GM18951 (cell line): ENCODE data around the gene BZW2.
"Not testable (repeated sequence)": the region's sequence is repeated elsewhere in the genome, so short reads cannot be mapped to it uniquely, and the experiment has no call there.

ENCODE experiments used
- POLR2A ChIP-seq: IDR thresholded peaks from 4 replicates; pipeline ENCODE4 v1.6.1; 2011; ENCODE audit warnings: mild to moderate bottlenecking; ENCODE audit not compliant: insufficient read length, insufficient read depth; ENCODE audit errors: extremely low read depth
- in situ Hi-C: fragments of 300-500 bp; cut with MboI; formaldehyde crosslinking; loops from one replicate; pipeline ENCODE4 v1.12.0; 2022; ENCODE audit warnings: low sequenced_read_pairs, mixed read lengths, inconsistent platforms; ENCODE audit not compliant: unreplicated experiment

The BZW2 gene

GRCh38 chr7:16670731-16671344 lies 24.9 kb downstream of the BZW2 start:
- no peak for TF ChIP-seq POLR2A
- in situ Hi-C loops, result no loop called here

- no peak for TF ChIP-seq POLR2A
- in situ Hi-C loops, result no loop called here
Observed at GRCh38 chr7:16671811-16672210, 25.8 kb downstream of the BZW2 start.

GRCh38 chr7:16675277-16675676 lies 29.3 kb downstream of the BZW2 start:
- no peak for TF ChIP-seq POLR2A
- in situ Hi-C loops, result no loop called here

- no peak for TF ChIP-seq POLR2A
- in situ Hi-C loops, result no loop called here
Observed at GRCh38 chr7:16677978-16678494, 32.1 kb downstream of the BZW2 start.

- in situ Hi-C loops, result not testable (repeated sequence)
Observed at GRCh38 chr7:16678645-16679566, 32.9 kb downstream of the BZW2 start.

- in situ Hi-C loops, result no loop called here
Observed at GRCh38 chr7:16684935-16685334, 39.0 kb downstream of the BZW2 start.

GRCh38 chr7:16685535-16685934 lies 39.6 kb downstream of the BZW2 start:
- no peak for TF ChIP-seq POLR2A
- in situ Hi-C loops, result no loop called here

More at GRCh38 chr7:16684935-16685334, 39.0 kb downstream of the BZW2 start:
- TF ChIP-seq POLR2A, result no peak

- TF ChIP-seq POLR2A, result no peak
- in situ Hi-C loops, result no loop called here
Observed at GRCh38 chr7:16688249-16688648, 42.3 kb downstream of the BZW2 start.

- no peak for TF ChIP-seq POLR2A
- in situ Hi-C loops, result no loop called here
Observed at GRCh38 chr7:16691241-16691640, 45.3 kb downstream of the BZW2 start.

- no peak for TF ChIP-seq POLR2A
- in situ Hi-C loops, result no loop called here
Observed at GRCh38 chr7:16693601-16694318, 47.8 kb downstream of the BZW2 start.

GRCh38 chr7:16694806-16695205 lies 48.8 kb downstream of the BZW2 start:
- in situ Hi-C loops, result no loop called here
- no peak for TF ChIP-seq POLR2A

- in situ Hi-C loops, result no loop called here
- TF ChIP-seq POLR2A, result no peak
Observed at GRCh38 chr7:16695621-16696237, 49.7 kb downstream of the BZW2 start.
